GM23248 (cell line): ENCODE measurements around the gene CIAPIN1.

Source experiments
- EZH2 ChIP-seq: fragments of 200-600 bp; sonication (generic); IDR thresholded peaks from 2 replicates; pipeline ENCODE4 v1.6.1; 2018; ENCODE audit warnings: antibody characterized with exemption, mild to moderate bottlenecking; ENCODE audit not compliant: insufficient read depth, poor library complexity, severe bottlenecking
- EZH2phosphoT487 ChIP-seq: fragments of 200-600 bp; sonication (generic); IDR thresholded peaks from 2 replicates; pipeline ENCODE4 v1.6.1; 2018; ENCODE audit warnings: antibody characterized with exemption, moderate library complexity, mild to moderate bottlenecking, low read depth; ENCODE audit not compliant: insufficient read depth

DNA sequence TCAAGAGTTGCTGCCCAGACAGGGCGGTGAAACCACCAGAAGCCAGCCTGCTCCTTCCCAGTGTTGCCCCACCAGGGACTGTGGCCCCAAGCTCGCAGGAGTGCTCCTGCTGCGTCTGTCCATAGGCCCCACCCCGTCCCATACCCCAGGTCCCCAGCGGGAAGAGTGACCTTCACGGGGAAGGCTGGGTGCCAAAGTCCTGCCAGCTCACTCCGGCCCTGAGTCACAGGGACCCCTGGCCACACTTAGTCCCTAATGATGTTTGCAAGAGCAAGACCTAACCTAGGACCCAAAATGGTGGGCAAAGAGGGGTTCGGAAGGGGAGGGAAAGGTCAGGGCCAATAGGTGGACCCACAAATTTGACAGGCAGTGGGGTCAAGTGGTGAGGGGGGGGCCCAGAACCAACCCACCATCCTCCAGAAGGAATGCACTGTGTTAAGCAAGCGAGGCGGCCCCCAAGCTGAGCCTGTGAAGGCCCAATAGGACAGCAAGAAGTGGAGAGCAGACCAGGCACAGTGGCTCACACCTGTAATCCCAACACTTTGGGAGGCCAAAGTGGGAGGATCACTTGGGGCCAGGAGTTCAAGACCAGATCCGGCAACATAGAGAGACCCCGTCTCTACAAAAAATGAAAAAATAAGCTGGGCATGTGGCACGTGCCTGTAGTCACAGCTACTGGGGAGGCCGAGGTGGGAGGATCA is 35.8 kb upstream of the CIAPIN1 start:
- TF ChIP-seq EZH2: no peak
- no peak for TF ChIP-seq EZH2phosphoT487
